Astrocyte (in vitro differentiated cells and primary cell): ENCODE data around the gene SLC6A3. TPM values are rescaled to one million over a fixed set of nuclear protein-coding genes. Genes with fewer than 3 reads are reported as not detected.

Source experiments
- DNase-seq: peaks from one replicate; pipeline ENCODE4 v3.0.0-alpha.2; 2010; ENCODE audit warnings: low read depth
- FAIRE-seq: peaks from 2 replicates; lab custom pipeline; 2011; peaks lifted over from hg19 to GRCh38; lab: Jason Lieb, UNC
- H2AFZ ChIP-seq: 2 replicates; pipeline ENCODE4 v1.6.0; 2012; ENCODE audit warnings: low read depth, low read length, inconsistent platforms
- H3K27ac ChIP-seq: 2 replicates; pipeline ENCODE4 v1.5.1; 2011; ENCODE audit warnings: low read depth, low read length, inconsistent platforms
- H3K27me3 ChIP-seq: 2 replicates; pipeline ENCODE4 v1.6.0; 2011; ENCODE audit warnings: low read length, inconsistent platforms; ENCODE audit not compliant: insufficient read depth
- H3K36me3 ChIP-seq: 2 replicates; pipeline ENCODE4 v1.5.1; 2011; ENCODE audit warnings: low read length, inconsistent platforms; ENCODE audit not compliant: insufficient read depth
- H3K4me1 ChIP-seq: 2 replicates; pipeline ENCODE4 v1.5.1; 2011; ENCODE audit warnings: low read length, inconsistent platforms; ENCODE audit not compliant: insufficient read depth
- H3K4me2 ChIP-seq: 2 replicates; pipeline ENCODE4 v1.6.0; 2012; ENCODE audit warnings: low read length, inconsistent platforms
- H3K4me3 ChIP-seq: 2 replicates; pipeline ENCODE4 v1.5.1; 2011; ENCODE audit warnings: low read depth, mild to moderate bottlenecking, low read length, inconsistent platforms; ENCODE audit not compliant: insufficient read depth
- H3K79me2 ChIP-seq: 2 replicates; pipeline ENCODE4 v1.6.0; 2012; ENCODE audit warnings: mild to moderate bottlenecking, low read length, inconsistent platforms; ENCODE audit not compliant: insufficient read depth
- H3K9ac ChIP-seq: 2 replicates; pipeline ENCODE4 v1.6.0; 2012; ENCODE audit warnings: mild to moderate bottlenecking, low read length, inconsistent platforms
- H3K9me3 ChIP-seq: 2 replicates; pipeline ENCODE4 v1.5.1; 2012; ENCODE audit warnings: low read depth, mild to moderate bottlenecking, low read length, inconsistent platforms; ENCODE audit not compliant: insufficient read depth
- H4K20me1 ChIP-seq: 2 replicates; pipeline ENCODE4 v1.6.0; 2012; ENCODE audit warnings: low read length, inconsistent platforms; ENCODE audit not compliant: insufficient read depth
- H3K27ac Mint-ChIP-seq: one replicate; pipeline ENCODE4 v1.8.0; 2021; ENCODE audit warnings: mild to moderate bottlenecking, mixed read lengths; ENCODE audit not compliant: unreplicated experiment
- H3K27me3 Mint-ChIP-seq: one replicate; pipeline ENCODE4 v1.8.0; 2021; ENCODE audit warnings: low read depth, mixed read lengths; ENCODE audit not compliant: unreplicated experiment
- H3K36me3 Mint-ChIP-seq: one replicate; pipeline ENCODE4 v1.8.0; 2021; ENCODE audit warnings: low read depth, mixed read lengths; ENCODE audit not compliant: unreplicated experiment
- H3K4me1 Mint-ChIP-seq: one replicate; pipeline ENCODE4 v1.8.0; 2021; ENCODE audit warnings: low read depth, mixed read lengths; ENCODE audit not compliant: unreplicated experiment
- H3K4me3 Mint-ChIP-seq: one replicate; pipeline ENCODE4 v1.8.0; 2021; ENCODE audit warnings: mild to moderate bottlenecking, moderate library complexity, mixed read lengths; ENCODE audit not compliant: unreplicated experiment
- H3K9me3 Mint-ChIP-seq: one replicate; pipeline ENCODE4 v1.8.0; 2021; ENCODE audit warnings: mild to moderate bottlenecking, mixed read lengths; ENCODE audit not compliant: unreplicated experiment
- EZH2 ChIP-seq: IDR thresholded peaks from 2 replicates; pipeline ENCODE4 v1.6.1; 2012; ENCODE audit warnings: mild to moderate bottlenecking, low read length, inconsistent platforms; ENCODE audit not compliant: insufficient read depth
- total RNA-seq: library from RNA; stranded (reverse); gene quantifications from 2 replicates; pipeline ENCODE4 v1.2.1, GENCODE V29; 2021
- TF ChIP-seq, protein P1 (sequence below): IDR thresholded peaks from 2 replicates; pipeline ENCODE4 v1.5.1; 2011; ENCODE audit warnings: low read depth, mild to moderate bottlenecking, inconsistent platforms, low read length, moderate library complexity; ENCODE audit not compliant: insufficient read depth

SLC6A3 gene
- total RNA-seq, 1 donor from 2014 or later, result 0.07 TPM

GRCh38 chr5:1383344-1383743 is 61.9 kb downstream of the SLC6A3 start:
- Histone ChIP-seq H3K9me3 (peaks cover 3% of the 10 kb centered on the region), H3K9ac (no peak overlapping the region), H3K4me3 (no peak overlapping the region), H2AFZ (no peak overlapping the region), H4K20me1 (no peaks in the 10 kb centered on the region), H3K27ac (no peak overlapping the region), H3K4me1 (peaks cover 9% of the 10 kb centered on the region), H3K79me2 (no peaks in the 10 kb centered on the region), H3K4me2 (no peak overlapping the region), H3K27me3 (peaks cover 21% of the 10 kb centered on the region), H3K36me3 (no peaks in the 10 kb centered on the region)
- H3K4me1 Mint-ChIP-seq, result peaks cover 1% of the 10 kb centered on the region
- peaks cover 73% of the 10 kb centered on the region for H3K27me3 Mint-ChIP-seq
- no peaks in the 10 kb centered on the region for H3K36me3 Mint-ChIP-seq
- no peak overlapping the region for H3K4me3 Mint-ChIP-seq
- no peak overlapping the region for H3K27ac Mint-ChIP-seq
- FAIRE-seq, result no peak
- peaks cover 10% of the 10 kb centered on the region for H3K9me3 Mint-ChIP-seq
- DNase-seq, result no peak
- TF ChIP-seq, protein P1, sequence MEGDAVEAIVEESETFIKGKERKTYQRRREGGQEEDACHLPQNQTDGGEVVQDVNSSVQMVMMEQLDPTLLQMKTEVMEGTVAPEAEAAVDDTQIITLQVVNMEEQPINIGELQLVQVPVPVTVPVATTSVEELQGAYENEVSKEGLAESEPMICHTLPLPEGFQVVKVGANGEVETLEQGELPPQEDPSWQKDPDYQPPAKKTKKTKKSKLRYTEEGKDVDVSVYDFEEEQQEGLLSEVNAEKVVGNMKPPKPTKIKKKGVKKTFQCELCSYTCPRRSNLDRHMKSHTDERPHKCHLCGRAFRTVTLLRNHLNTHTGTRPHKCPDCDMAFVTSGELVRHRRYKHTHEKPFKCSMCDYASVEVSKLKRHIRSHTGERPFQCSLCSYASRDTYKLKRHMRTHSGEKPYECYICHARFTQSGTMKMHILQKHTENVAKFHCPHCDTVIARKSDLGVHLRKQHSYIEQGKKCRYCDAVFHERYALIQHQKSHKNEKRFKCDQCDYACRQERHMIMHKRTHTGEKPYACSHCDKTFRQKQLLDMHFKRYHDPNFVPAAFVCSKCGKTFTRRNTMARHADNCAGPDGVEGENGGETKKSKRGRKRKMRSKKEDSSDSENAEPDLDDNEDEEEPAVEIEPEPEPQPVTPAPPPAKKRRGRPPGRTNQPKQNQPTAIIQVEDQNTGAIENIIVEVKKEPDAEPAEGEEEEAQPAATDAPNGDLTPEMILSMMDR, result no peak
- TF ChIP-seq EZH2, result no peak

- Histone ChIP-seq H3K27ac (no peak overlapping the region), H2AFZ (no peak overlapping the region), H3K9me3 (no peaks in the 10 kb centered on the region), H3K9ac (no peak overlapping the region), H3K36me3 (no peaks in the 10 kb centered on the region), H3K4me2 (no peak overlapping the region), H3K27me3 (peaks cover 17% of the 10 kb centered on the region), H4K20me1 (no peaks in the 10 kb centered on the region), H3K4me3 (no peak overlapping the region), H3K4me1 (peaks cover 9% of the 10 kb centered on the region), H3K79me2 (no peaks in the 10 kb centered on the region)
- peaks cover 72% of the 10 kb centered on the region for H3K27me3 Mint-ChIP-seq
- H3K4me1 Mint-ChIP-seq, result peaks cover 1% of the 10 kb centered on the region
- peaks cover 12% of the 10 kb centered on the region for H3K9me3 Mint-ChIP-seq
- no peak for FAIRE-seq
- H3K36me3 Mint-ChIP-seq, result no peaks in the 10 kb centered on the region
- no peak overlapping the region for H3K27ac Mint-ChIP-seq
- no peak overlapping the region for H3K4me3 Mint-ChIP-seq
- DNase-seq, result no peak
- no peak for TF ChIP-seq EZH2
- TF ChIP-seq, protein P1, result no peak
These were observed 63.0 kb downstream of the SLC6A3 start for GRCh38 chr5:1382248-1382700.

- Histone ChIP-seq H3K4me3 (no peak overlapping the region), H3K27me3 (peaks cover 13% of the 10 kb centered on the region), H3K36me3 (no peaks in the 10 kb centered on the region), H3K9me3 (no peaks in the 10 kb centered on the region), H3K9ac (no peak overlapping the region), H3K79me2 (no peaks in the 10 kb centered on the region), H3K4me2 (no peak overlapping the region), H4K20me1 (no peaks in the 10 kb centered on the region), H3K4me1 (peaks cover 9% of the 10 kb centered on the region), H3K27ac (no peak overlapping the region), H2AFZ (no peak overlapping the region)
- Mint-ChIP-seq H3K9me3 (peaks cover 10% of the 10 kb centered on the region), H3K27me3 (peaks cover 71% of the 10 kb centered on the region), H3K4me3 (no peak overlapping the region), H3K4me1 (peaks cover 1% of the 10 kb centered on the region), H3K27ac (no peak overlapping the region), H3K36me3 (no peaks in the 10 kb centered on the region)
- DNase-seq (no peak), FAIRE-seq (no peak)
- TF ChIP-seq, protein P1, result no peak
- no peak for TF ChIP-seq EZH2
These were observed 63.6 kb downstream of the SLC6A3 start for GRCh38 chr5:1381370-1382247.
